HEK293 (cell line): ENCODE measurements around the gene DHRS12.

ENCODE experiments used
- BCL11A ChIP-seq: fragments of 450-650 bp; formaldehyde crosslinking; IDR thresholded peaks from 2 replicates; pipeline ENCODE4 v1.5.1; 2016; ENCODE audit warnings: low read depth, missing biosample characterization, missing genetic modification characterization
- CTCF ChIP-seq: fragments of 450-650 bp; formaldehyde crosslinking; IDR thresholded peaks from 2 replicates; pipeline ENCODE4 v1.5.1; 2016; ENCODE audit warnings: missing biosample characterization, missing genetic modification characterization
- PBX3 ChIP-seq: sonication (generic); formaldehyde crosslinking; IDR thresholded peaks from 2 replicates; pipeline ENCODE4 v1.8.1; 2022; ENCODE audit warnings: mild to moderate bottlenecking, moderate library complexity, missing genetic modification reagents
- ZNF707 ChIP-seq: fragments of 450-650 bp; formaldehyde crosslinking; IDR thresholded peaks from 2 replicates; pipeline ENCODE4 v1.5.1; 2016; ENCODE audit warnings: missing biosample characterization, missing genetic modification characterization
- ZNF76 ChIP-seq: fragments of 450-650 bp; formaldehyde crosslinking; IDR thresholded peaks from 2 replicates; pipeline ENCODE4; 2016; ENCODE audit warnings: low read depth, missing biosample characterization, missing genetic modification characterization, borderline replicate concordance

GRCh38 chr13:51800486-51800885 is 3.5 kb downstream of the DHRS12 start:
- TF ChIP-seq CTCF: no peak
- no peak for TF ChIP-seq PBX3
- TF ChIP-seq BCL11A (tag by site-specific recombination): no peak
- TF ChIP-seq ZNF76: no peak
- TF ChIP-seq ZNF707 (tag by site-specific recombination): no peak
